SK-N-SH (cell line): ENCODE measurements around the gene MSRB1. TPM values are rescaled to one million over a fixed set of nuclear protein-coding genes. Genes with fewer than 3 reads are reported as not detected.

ENCODE experiments used
- CHD2 ChIP-seq: fragments of 150-350 bp; IDR thresholded peaks from 2 replicates; pipeline ENCODE4 v1.6.1; 2018; ENCODE audit warnings: low read length; ENCODE audit not compliant: partially characterized antibody
- CTCF ChIP-seq: fragments of 200-600 bp; sonication (generic); IDR thresholded peaks from 2 replicates; pipeline ENCODE4 v1.6.1; 2017; ENCODE audit warnings: antibody characterized with exemption, mild to moderate bottlenecking, moderate library complexity
- EZH2phosphoT487 ChIP-seq: fragments of 200-600 bp; sonication (generic); IDR thresholded peaks from 2 replicates; pipeline ENCODE4 v1.6.1; 2017; ENCODE audit warnings: low read depth, mixed run types, mild to moderate bottlenecking, antibody characterized with exemption, moderate library complexity, borderline replicate concordance
- FOSL2 ChIP-seq: IDR thresholded peaks from 2 replicates; pipeline ENCODE4 v1.4.0; 2012; ENCODE audit warnings: low read depth, mild to moderate bottlenecking, moderate library complexity, borderline replicate concordance
- FOXJ3 ChIP-seq: sonication (generic); formaldehyde crosslinking; IDR thresholded peaks from 2 replicates; pipeline ENCODE4 v1.5.1; 2020; ENCODE audit warnings: mild to moderate bottlenecking, missing genetic modification reagents
- MAX ChIP-seq: IDR thresholded peaks from 2 replicates; pipeline ENCODE4 v1.4.0; 2012; ENCODE audit warnings: low read depth
- MEF2A ChIP-seq: IDR thresholded peaks from 2 replicates; pipeline ENCODE4 v1.4.0; 2012; ENCODE audit warnings: low read depth, borderline replicate concordance
- MXI1 ChIP-seq: IDR thresholded peaks from 2 replicates; pipeline ENCODE4 v1.6.1; 2012; ENCODE audit warnings: mild to moderate bottlenecking, low read depth, low read length, improper control_type of control experiment
- NFIC ChIP-seq: IDR thresholded peaks from 2 replicates; pipeline ENCODE4 v1.4.0; 2012; ENCODE audit warnings: borderline replicate concordance
- POLR2AphosphoS5 ChIP-seq: IDR thresholded peaks from 2 replicates; pipeline ENCODE4 v1.6.1; 2012; ENCODE audit warnings: low read depth, low read length
- RCOR1 ChIP-seq: fragments of 150-350 bp; IDR thresholded peaks from 2 replicates; pipeline ENCODE4 v1.6.1; 2017; ENCODE audit warnings: antibody characterized with exemption, low read length
- SIN3A ChIP-seq: IDR thresholded peaks from 2 replicates; pipeline ENCODE4 v1.6.1; 2012; ENCODE audit warnings: low read depth, mild to moderate bottlenecking, low read length, moderate library complexity, borderline replicate concordance
- TAF1 ChIP-seq: IDR thresholded peaks from 2 replicates; pipeline ENCODE4 v1.6.1; 2012; ENCODE audit warnings: low read depth, mild to moderate bottlenecking, low read length, moderate library complexity, borderline replicate concordance
- TEAD4 ChIP-seq: IDR thresholded peaks from 2 replicates; pipeline ENCODE4 v1.4.0; 2012; ENCODE audit warnings: mild to moderate bottlenecking, borderline replicate concordance; ENCODE audit not compliant: insufficient read depth
- USF1 ChIP-seq: IDR thresholded peaks from 2 replicates; pipeline ENCODE4 v1.4.0; 2012; ENCODE audit warnings: low read depth, borderline replicate concordance
- USF2 ChIP-seq: fragments of 150-350 bp; IDR thresholded peaks from 2 replicates; pipeline ENCODE4 v1.6.1; 2017; ENCODE audit warnings: antibody characterized with exemption, low read length, low read depth, borderline replicate concordance
- YY1 ChIP-seq: IDR thresholded peaks from 2 replicates; pipeline ENCODE4 v1.4.0; 2012; ENCODE audit warnings: low read depth, mild to moderate bottlenecking
- ZBTB33 ChIP-seq: IDR thresholded peaks from 2 replicates; pipeline ENCODE4 v1.4.0; 2012; ENCODE audit warnings: low read depth, borderline replicate concordance
- polyA plus RNA-seq, 3 experiments: library from polyadenylated mRNA; depleted of rRNA; stranded (reverse); fragments of >200 nt; gene quantifications; 2 replicates each; pipeline ENCODE4 v1.2.3, GENCODE V29; 2012

The MSRB1 gene
- polyA plus RNA-seq, 1 of the 3 experiments (the other 2 are of a cell fraction): 31.4 TPM

GRCh38 chr16:1959269-1960039 lies 16.5 kb upstream of the MSRB1 start, which contains the start of gene NDUFB10 (continued):
- no peak; the same call in 1 of the 2 replicates for TF ChIP-seq MAX
- peak; percentile 91 for TF ChIP-seq POLR2AphosphoS5
- TF ChIP-seq MXI1: peak; percentile 74
- no peak for TF ChIP-seq FOSL2
- no peak for TF ChIP-seq SIN3A
- no peak for TF ChIP-seq NFIC
- TF ChIP-seq FOXJ3 (CRISPR knock-in tag): no peak
- TF ChIP-seq ZBTB33: peak; percentile 24; the same call in 1 of the 2 replicates
- peak; percentile 82 for TF ChIP-seq CHD2
- no peak for TF ChIP-seq MEF2A
- TF ChIP-seq TEAD4: no peak
- TF ChIP-seq CTCF: peak; percentile 73
- TF ChIP-seq USF1: no peak
- TF ChIP-seq YY1: peak; percentile 54; the same call in 1 of the 2 replicates
- no peak for TF ChIP-seq USF2
- TF ChIP-seq TAF1: peak; percentile 85; the same call in 1 of the 2 replicates
- no peak for TF ChIP-seq EZH2phosphoT487
- TF ChIP-seq RCOR1: no peak
